ENCODE data around the gene ZNF423. TPM values are rescaled to one million over a fixed set of nuclear protein-coding genes. Genes with fewer than 3 reads are reported as not detected.

The ZNF423 gene
- total RNA-seq, 1 experiment from 2014 or later: 0.49 TPM

DNA sequence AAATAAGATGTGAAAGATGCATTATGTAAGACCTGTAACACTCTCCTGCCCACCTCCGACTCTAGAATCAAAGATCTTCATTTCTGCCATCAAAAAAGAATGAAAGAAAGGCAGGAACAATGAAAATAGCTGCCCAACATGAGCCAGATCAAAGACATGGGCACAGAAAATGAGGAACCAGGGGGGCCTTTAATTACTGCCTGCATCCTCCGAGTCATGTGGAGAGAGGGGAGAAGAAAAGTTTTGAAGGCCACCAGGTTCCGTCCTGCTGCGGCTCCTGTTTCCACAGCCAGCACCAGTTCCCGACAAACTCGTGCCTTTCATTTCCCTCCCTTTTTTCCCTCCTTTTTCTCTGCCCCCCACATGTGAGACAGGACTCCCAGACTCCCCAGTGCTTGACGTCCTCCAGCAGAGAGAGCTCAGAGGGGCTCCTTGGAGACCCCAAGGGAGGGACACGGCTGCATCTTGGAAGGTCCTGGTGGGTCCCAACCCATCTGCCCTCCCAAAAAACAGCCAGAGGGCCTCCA, 168.4 kb downstream of the ZNF423 start:
- no TSS peak for BruUV-seq (replicated peaks)
- in situ Hi-C loops (cut with HindIII; ENCODE audit: low pct_unique_long_range_greater_than_20kb, low sequenced_read_pairs) (no loop called here), intact Hi-C loops (cut with micrococcal nuclease; ENCODE audit: unreplicated experiment) (no loop called here)
- POLR2A ChIA-PET: interaction anchor here (0.7 kb wide), 1 partner anchor 47 kb away, joined by 10 read pairs; no protein-coding TSS in a partner anchor
- TF ChIP-seq TCF7L2 (IDR thresholded peaks at IDR 0.05; ENCODE audit: low read depth, low read length): no peak
- TF ChIP-seq SIN3A (IDR thresholded peaks at IDR 0.05; ENCODE audit: borderline replicate concordance, insufficient read depth, low read depth, low read length): no peak
- TF ChIP-seq POLR2AphosphoS5 (IDR thresholded peaks at IDR 0.05; ENCODE audit: low read depth, low read length): no peak
- TF ChIP-seq, protein P1, sequence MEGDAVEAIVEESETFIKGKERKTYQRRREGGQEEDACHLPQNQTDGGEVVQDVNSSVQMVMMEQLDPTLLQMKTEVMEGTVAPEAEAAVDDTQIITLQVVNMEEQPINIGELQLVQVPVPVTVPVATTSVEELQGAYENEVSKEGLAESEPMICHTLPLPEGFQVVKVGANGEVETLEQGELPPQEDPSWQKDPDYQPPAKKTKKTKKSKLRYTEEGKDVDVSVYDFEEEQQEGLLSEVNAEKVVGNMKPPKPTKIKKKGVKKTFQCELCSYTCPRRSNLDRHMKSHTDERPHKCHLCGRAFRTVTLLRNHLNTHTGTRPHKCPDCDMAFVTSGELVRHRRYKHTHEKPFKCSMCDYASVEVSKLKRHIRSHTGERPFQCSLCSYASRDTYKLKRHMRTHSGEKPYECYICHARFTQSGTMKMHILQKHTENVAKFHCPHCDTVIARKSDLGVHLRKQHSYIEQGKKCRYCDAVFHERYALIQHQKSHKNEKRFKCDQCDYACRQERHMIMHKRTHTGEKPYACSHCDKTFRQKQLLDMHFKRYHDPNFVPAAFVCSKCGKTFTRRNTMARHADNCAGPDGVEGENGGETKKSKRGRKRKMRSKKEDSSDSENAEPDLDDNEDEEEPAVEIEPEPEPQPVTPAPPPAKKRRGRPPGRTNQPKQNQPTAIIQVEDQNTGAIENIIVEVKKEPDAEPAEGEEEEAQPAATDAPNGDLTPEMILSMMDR (IDR thresholded peaks at IDR 0.05): no peak
- TF ChIP-seq, protein P2, sequence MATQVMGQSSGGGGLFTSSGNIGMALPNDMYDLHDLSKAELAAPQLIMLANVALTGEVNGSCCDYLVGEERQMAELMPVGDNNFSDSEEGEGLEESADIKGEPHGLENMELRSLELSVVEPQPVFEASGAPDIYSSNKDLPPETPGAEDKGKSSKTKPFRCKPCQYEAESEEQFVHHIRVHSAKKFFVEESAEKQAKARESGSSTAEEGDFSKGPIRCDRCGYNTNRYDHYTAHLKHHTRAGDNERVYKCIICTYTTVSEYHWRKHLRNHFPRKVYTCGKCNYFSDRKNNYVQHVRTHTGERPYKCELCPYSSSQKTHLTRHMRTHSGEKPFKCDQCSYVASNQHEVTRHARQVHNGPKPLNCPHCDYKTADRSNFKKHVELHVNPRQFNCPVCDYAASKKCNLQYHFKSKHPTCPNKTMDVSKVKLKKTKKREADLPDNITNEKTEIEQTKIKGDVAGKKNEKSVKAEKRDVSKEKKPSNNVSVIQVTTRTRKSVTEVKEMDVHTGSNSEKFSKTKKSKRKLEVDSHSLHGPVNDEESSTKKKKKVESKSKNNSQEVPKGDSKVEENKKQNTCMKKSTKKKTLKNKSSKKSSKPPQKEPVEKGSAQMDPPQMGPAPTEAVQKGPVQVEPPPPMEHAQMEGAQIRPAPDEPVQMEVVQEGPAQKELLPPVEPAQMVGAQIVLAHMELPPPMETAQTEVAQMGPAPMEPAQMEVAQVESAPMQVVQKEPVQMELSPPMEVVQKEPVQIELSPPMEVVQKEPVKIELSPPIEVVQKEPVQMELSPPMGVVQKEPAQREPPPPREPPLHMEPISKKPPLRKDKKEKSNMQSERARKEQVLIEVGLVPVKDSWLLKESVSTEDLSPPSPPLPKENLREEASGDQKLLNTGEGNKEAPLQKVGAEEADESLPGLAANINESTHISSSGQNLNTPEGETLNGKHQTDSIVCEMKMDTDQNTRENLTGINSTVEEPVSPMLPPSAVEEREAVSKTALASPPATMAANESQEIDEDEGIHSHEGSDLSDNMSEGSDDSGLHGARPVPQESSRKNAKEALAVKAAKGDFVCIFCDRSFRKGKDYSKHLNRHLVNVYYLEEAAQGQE (IDR thresholded peaks at IDR 0.05; ENCODE audit: insufficient read depth in 1 of 2, low read depth in 2 of 2, low read length in 1 of 2): no peak
- DNase-seq (ENCODE audit: low read depth, low spot score): no peak
- Histone ChIP-seq H3K36me3 (ENCODE audit: control insufficient read depth, insufficient read depth, low read length) (no peaks in the 10 kb centered on the region), H3K4me3 (ENCODE audit: low read depth in 2 of 2, low read length in 2 of 2) (no peak overlapping the region), H3K27ac (ENCODE audit: low read length) (no peak overlapping the region), H3K27me3 (ENCODE audit: control insufficient read depth, insufficient read depth, low read length) (no peaks in the 10 kb centered on the region; the same call in 1 of the 2 replicates), H3K9me3 (ENCODE audit: control insufficient read depth, insufficient read depth, low read depth, low read length) (no peaks in the 10 kb centered on the region), H3K4me1 (ENCODE audit: control insufficient read depth, insufficient read depth, low read length) (no peaks in the 10 kb centered on the region)
- ATAC-seq: no peak
- CTCF ChIA-PET: no interaction called here

DNA sequence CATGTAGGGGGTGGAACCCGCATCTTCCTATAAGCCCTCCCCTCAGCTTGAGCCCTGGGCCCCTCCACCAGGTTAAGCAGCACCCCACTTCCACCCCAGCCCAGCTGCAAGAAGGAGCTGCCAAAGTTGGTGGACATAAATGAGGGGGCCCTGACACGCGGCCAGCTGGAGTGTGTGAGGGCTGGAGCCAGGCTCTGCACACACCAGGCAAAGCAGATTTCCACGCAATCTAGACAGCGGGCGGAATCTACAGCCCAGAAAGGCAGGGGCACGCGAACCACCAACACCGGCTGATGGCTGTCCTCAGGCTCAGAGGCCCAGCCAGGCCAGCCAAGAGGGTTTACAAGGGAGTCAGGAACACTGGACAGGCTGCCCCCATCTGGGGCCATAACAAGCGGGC, 171.2 kb downstream of the ZNF423 start:
- in situ Hi-C loops (cut with HindIII; ENCODE audit: low pct_unique_long_range_greater_than_20kb, low sequenced_read_pairs): no loop called here
- ATAC-seq: no peak

More for the DNA sequence above, 171.2 kb downstream of the ZNF423 start:
- no peak for TF ChIP-seq POLR2AphosphoS5 (IDR thresholded peaks at IDR 0.05; ENCODE audit: low read depth, low read length)
- TF ChIP-seq, protein P2 (IDR thresholded peaks at IDR 0.05; ENCODE audit: insufficient read depth in 1 of 2, low read depth in 2 of 2, low read length in 1 of 2): no peak
- no peak for TF ChIP-seq TCF7L2 (IDR thresholded peaks at IDR 0.05; ENCODE audit: low read depth, low read length)
- TF ChIP-seq SIN3A (IDR thresholded peaks at IDR 0.05; ENCODE audit: borderline replicate concordance, insufficient read depth, low read depth, low read length): no peak
- TF ChIP-seq, protein P1 (IDR thresholded peaks at IDR 0.05): no peak
- CTCF ChIA-PET: no interaction called here
- intact Hi-C loops (cut with micrococcal nuclease; ENCODE audit: unreplicated experiment): no loop called here
- DNase-seq (ENCODE audit: low read depth, low spot score): no peak
- POLR2A ChIA-PET: no interaction called here
- H3K27ac ChIP-seq (ENCODE audit: low read length): no peak overlapping the region
- no peaks in the 10 kb centered on the region for H3K36me3 ChIP-seq (ENCODE audit: control insufficient read depth, insufficient read depth, low read length)
- no peak overlapping the region for H3K4me3 ChIP-seq (ENCODE audit: low read depth in 2 of 2, low read length in 2 of 2)
- no peaks in the 10 kb centered on the region; the same call in 1 of the 2 replicates for H3K27me3 ChIP-seq (ENCODE audit: control insufficient read depth, insufficient read depth, low read length)
- no TSS peak for BruUV-seq (replicated peaks)
- H3K4me1 ChIP-seq (ENCODE audit: control insufficient read depth, insufficient read depth, low read length): no peaks in the 10 kb centered on the region
- H3K9me3 ChIP-seq (ENCODE audit: control insufficient read depth, insufficient read depth, low read depth, low read length): no peaks in the 10 kb centered on the region
